Skin of body (tissue), 2 donors: Measurements from ENCODE around the gene ANKRD31. TPM values are rescaled to one million over a fixed set of nuclear protein-coding genes. Genes with fewer than 3 reads are reported as not detected.
"Not testable (repeated sequence)": the region's sequence is repeated elsewhere in the genome, so short reads cannot be mapped to it uniquely, and the experiment has no call there.

Experiments
- DNase-seq: peaks from one replicate; lab custom pipeline; 2025; lab: John Stamatoyannopoulos, UW
- total RNA-seq: library from RNA; depleted of rRNA; stranded (reverse); fragments of >200 nt; gene quantifications from one replicate; pipeline ENCODE4 v1.2.3, GENCODE V29; 2014

Gene ANKRD31
- total RNA-seq, 1 donor from 2014 or later: 0.30 TPM

- no peak for DNase-seq
These were observed 80.1 kb downstream of the ANKRD31 start for GRCh38 chr5:75156585-75156984.

GRCh38 chr5:75152860-75153259 is 83.8 kb downstream of the ANKRD31 start:
- DNase-seq: no peak

GRCh38 chr5:75148051-75148450 is 88.6 kb downstream of the ANKRD31 start:
- DNase-seq: no peak

- no peak for DNase-seq
These were observed 94.0 kb downstream of the ANKRD31 start for GRCh38 chr5:75142566-75143136.

GRCh38 chr5:75140277-75140676 is 96.4 kb downstream of the ANKRD31 start:
- DNase-seq: no peak

- DNase-seq: no peak
These were observed 98.0 kb downstream of the ANKRD31 start for GRCh38 chr5:75138689-75139088.

- no peak for DNase-seq
These were observed 105.8 kb downstream of the ANKRD31 start for GRCh38 chr5:75130818-75131349.

- no peak for DNase-seq
These were observed 119.8 kb downstream of the ANKRD31 start for GRCh38 chr5:75116856-75117255.

- not testable (repeated sequence) for DNase-seq
These were observed 122.4 kb downstream of the ANKRD31 start for GRCh38 chr5:75114311-75114710.

GRCh38 chr5:75113354-75114113 is 123.1 kb downstream of the ANKRD31 start:
- no peak for DNase-seq

- DNase-seq: no peak
These were observed 127.6 kb downstream of the ANKRD31 start for GRCh38 chr5:75108931-75109596.

- no peak for DNase-seq
These were observed 128.2 kb downstream of the ANKRD31 start for GRCh38 chr5:75108515-75108914.

- DNase-seq: not testable (repeated sequence)
These were observed 140.7 kb downstream of the ANKRD31 start for GRCh38 chr5:75095956-75096355.

GRCh38 chr5:75091597-75091996 is 145.1 kb downstream of the ANKRD31 start:
- DNase-seq: no peak

- DNase-seq: no peak
These were observed 147.0 kb downstream of the ANKRD31 start for GRCh38 chr5:75089662-75090061.

- no peak for DNase-seq
These were observed 147.5 kb downstream of the ANKRD31 start for GRCh38 chr5:75089137-75089536.

- DNase-seq: no peak
These were observed 148.0 kb downstream of the ANKRD31 start for GRCh38 chr5:75088648-75089047.

- DNase-seq: no peak
These were observed 155.2 kb downstream of the ANKRD31 start for GRCh38 chr5:75081510-75081909.

GRCh38 chr5:75079346-75079745 is 157.3 kb downstream of the ANKRD31 start:
- DNase-seq: not testable (repeated sequence)

GRCh38 chr5:75078027-75078426 is 158.7 kb downstream of the ANKRD31 start:
- no peak for DNase-seq

- DNase-seq: no peak
These were observed 164.6 kb downstream of the ANKRD31 start for GRCh38 chr5:75072061-75072460.

- DNase-seq: no peak
These were observed 165.6 kb downstream of the ANKRD31 start for GRCh38 chr5:75071100-75071499.
